HG02763 (cell line): ENCODE results near the gene MAPK6.
"Not testable (repeated sequence)": the region's sequence is repeated elsewhere in the genome, so short reads cannot be mapped to it uniquely, and the experiment has no call there.

Experiments
- ATAC-seq: cut with Tn5 transposase; IDR thresholded peaks from one replicate; pipeline ENCODE4 v1.9.1; 2021; ENCODE audit warnings: mild to moderate bottlenecking, moderate library complexity; ENCODE audit not compliant: unreplicated experiment

Gene MAPK6

DNA sequence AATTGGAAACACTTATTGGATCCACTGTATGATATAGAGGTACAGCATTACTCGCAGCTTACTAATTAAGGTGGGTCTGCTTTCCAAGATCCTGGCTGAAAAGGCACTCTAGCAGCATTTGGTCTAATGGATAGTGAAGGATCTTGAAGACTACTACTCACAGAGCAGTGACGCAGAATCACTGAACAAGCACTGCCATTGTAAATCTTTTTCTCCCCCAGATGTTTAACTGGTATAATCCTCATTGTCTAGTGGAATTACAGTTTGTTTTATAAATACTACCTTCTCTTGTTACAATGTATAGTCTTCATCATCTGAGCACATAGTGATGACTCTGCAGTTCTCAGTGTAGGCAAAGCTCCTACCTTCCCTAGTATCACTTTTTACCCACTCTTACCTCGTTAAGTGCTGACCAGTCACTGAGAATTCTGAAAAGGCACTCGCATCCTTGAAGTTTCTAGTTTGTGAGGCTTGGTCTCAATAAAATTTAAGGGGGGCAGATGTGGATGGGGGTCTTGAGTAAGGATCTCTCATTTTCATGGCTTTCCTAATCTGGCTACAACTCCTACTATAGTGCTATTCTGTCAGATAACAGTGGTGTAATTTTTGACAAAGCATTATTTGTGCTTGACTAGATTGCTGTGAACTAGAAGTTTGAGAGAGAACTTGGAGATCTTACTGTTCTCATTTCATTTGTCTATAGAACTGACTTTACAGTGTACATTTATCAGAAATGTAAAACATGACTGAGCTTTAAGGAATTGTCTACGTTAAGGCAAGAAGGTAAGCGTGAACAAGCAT, 23.2 kb downstream of the MAPK6 start:
- no peak for ATAC-seq

DNA sequence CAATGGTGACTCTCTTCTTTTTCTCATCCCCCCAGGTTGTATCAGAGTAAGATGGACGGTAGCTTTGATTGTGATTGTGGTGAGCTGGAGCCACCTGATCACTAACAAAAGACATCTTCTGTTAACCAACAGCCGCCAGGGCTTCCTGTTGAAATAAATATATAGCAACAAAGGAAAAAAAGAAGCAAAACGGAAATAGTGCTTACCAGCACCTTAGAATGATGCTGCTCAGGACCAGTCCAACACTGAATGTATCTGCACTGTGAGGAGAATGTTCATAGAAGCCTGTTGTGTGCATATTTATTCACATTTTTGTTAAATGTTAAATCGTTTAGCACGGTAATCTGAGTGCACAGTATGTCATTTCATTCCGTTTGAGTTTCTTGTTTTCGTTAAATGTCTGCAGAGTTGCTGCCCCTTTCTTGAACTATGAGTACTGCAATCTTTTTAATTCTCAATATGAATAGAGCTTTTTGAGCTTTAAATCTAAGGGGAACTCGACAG, 26.8 kb downstream of the MAPK6 start:
- not testable (repeated sequence) for ATAC-seq

DNA sequence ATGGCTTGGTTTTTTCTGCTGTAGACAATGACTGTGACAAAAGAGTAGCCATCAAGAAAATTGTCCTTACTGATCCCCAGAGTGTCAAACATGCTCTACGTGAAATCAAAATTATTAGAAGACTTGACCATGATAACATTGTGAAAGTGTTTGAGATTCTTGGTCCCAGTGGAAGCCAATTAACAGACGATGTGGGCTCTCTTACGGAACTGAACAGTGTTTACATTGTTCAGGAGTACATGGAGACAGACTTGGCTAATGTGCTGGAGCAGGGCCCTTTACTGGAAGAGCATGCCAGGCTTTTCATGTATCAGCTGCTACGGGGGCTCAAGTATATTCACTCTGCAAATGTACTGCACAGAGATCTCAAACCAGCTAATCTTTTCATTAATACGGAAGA, 27.5 kb downstream of the MAPK6 start:
- ATAC-seq, result not testable (repeated sequence)

DNA sequence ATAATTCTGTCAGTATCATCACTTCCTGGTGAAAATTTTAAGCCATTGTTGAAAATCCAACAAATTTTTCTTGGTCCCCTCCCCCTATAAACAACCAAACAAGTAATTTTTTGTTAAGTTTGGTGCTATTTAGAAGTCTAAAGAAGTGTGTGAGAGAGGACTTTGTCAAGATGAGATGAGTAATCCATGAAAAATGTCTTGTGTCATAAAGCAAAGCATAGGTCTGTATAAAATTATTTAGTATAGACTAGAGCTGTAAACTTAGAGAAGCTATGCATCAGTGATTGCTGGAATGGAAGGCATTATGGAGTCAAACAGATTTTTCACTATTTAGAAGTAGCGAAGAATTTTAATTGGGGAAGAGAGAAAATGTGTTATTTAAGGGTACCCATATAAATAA, 31.4 kb downstream of the MAPK6 start:
- ATAC-seq, result no peak

DNA sequence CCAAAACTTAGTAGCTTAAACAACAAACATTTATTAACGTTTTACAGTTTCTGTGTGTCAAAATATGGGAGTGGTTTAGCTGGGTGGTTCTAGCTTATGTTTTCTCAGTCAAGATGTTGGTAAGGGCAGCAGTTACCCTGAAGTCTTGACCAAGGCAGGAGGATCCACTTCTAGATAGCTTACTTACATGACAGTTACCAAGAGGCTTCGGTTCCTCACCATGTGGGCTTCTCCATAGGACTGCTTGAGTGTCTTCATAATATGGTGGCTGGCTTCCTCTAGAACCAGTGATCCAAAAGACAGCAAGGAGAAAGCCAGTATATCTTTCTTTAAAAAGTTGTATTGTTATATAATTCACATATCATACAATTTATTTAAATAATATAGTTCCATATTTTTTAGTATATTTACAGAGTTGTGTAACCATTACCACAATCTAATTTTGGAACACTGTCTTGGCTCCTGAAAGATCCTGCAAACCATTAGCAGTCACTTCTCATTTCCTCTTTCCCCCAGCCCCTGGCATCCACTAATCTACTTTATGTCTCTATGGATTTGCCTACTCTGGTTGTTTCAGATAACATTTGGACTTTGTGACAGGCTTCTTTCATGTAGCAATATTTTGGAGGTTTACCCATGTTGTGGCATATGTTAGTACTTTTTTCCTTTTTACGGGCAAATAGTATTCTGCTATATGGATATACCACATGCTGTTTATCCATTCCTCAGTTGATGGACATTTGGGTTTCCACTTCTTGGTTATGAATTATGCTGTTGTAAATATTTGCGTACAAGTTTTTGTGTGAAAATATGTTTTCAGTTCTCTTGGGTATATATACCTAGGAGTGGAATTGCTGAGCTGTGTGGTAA, 33.3 kb downstream of the MAPK6 start:
- ATAC-seq, result no peak

DNA sequence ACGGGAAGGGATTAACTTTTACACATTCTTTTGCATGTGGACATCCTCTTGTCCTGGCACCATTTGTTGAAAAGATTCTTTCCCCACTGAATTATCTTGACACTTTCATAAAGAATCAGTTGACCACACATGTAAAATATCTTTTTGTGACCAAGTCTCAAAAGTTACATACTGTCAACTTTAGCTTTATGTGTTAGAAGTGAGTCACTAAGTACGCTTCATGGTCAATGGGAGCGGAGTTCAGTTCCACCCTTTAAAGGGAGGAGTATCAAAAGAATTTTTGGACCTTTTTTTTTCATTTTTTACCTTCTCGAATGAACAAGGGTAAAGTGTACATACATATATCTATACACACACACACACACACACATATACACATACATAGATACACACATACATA, 35.4 kb downstream of the MAPK6 start:
- no peak for ATAC-seq

DNA sequence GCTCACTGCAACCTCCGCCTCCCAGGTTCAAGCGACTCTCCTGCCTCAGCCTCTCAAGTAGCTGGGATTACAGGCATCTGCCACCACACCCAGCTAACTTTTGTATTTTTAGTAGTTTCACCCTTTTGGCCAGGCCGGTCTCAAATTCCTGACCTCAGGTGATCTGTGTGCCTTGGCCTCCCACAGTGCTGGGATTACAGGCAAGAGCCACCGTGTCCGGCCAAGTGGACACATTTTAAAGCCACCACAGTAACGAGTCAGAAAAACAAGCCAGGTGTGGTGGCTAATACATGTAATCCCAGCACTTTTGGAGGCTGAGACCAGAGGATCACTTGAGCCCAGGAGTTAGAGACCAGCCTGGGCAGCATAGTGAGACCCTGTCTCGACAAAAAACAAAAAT, 35.8 kb downstream of the MAPK6 start:
- ATAC-seq, result not testable (repeated sequence)

DNA sequence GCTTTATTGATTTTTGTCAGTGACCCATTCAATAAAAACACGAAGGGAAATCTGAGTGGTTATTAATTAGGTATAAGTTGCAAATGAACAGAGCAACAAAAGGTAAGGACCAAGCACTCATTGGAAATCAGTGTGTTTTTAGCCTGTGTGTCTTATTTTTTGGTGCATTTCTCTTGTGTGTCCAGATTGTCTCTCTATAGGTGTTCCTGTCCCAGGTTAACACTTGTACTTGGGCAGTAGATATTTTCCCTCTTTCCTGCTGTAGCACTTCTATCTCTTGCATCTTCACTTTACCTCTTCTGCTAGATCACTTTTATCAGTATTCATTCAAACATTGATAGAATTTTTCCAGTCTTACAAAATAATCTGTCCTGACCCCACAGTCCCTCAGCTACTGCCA, 37.0 kb downstream of the MAPK6 start:
- ATAC-seq, result no peak

DNA sequence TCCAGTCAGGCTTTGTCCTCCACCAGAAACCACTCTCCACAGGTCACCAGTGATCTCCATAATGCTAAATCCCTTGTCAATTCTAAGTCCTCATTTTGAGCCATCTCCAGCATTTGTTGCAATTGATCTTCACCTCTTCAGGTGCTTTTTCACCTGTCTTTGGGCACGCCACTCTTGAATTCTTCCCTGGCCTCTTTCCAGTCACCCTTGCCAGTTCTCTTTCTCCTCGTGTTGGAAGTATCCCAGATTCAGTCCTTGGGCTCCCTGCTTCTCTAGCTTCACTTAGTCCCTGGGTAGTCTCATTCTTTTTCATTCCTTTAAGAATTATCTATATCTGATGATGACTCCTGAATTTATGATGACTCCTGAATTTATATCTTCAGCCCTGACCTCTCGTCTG, 37.5 kb downstream of the MAPK6 start:
- ATAC-seq, result no peak

DNA sequence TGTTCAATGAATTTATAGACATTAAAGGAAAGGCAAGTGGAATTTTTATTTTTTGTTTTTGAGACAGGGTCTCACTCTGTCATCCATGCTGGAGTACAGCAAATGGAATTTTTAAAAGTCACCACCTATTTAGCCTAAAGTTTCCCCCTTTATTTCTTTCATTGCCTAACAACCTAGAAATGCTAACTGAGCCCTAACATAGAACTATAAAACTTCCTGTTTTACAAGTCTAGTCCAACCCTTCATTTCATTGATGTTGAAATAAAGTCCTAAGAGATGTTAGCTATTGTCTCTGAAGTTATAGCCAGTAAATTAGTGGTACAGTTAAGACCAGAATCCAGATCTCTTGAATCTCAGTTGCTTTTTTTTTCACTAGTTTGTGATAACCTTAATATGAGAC, 39.0 kb downstream of the MAPK6 start:
- no peak for ATAC-seq

DNA sequence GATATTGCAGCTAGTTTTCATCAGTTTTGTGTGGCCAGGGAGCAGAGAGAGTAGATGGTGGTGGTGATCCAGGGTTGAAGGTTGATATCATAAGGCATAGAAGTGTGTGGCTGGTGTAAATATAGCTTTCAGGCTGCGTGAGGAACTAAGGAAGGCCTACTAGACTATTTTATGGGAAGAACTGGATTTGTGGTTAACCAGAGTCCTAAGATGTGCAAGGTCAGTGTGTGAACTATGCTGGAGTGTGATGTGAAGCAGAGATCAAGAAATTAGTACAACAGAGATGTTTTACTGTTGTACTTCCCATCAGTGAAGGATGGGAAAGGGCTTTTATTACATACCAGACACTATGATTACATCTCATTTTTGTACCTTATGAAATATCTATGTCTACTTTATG, 41.5 kb downstream of the MAPK6 start:
- no peak for ATAC-seq

DNA sequence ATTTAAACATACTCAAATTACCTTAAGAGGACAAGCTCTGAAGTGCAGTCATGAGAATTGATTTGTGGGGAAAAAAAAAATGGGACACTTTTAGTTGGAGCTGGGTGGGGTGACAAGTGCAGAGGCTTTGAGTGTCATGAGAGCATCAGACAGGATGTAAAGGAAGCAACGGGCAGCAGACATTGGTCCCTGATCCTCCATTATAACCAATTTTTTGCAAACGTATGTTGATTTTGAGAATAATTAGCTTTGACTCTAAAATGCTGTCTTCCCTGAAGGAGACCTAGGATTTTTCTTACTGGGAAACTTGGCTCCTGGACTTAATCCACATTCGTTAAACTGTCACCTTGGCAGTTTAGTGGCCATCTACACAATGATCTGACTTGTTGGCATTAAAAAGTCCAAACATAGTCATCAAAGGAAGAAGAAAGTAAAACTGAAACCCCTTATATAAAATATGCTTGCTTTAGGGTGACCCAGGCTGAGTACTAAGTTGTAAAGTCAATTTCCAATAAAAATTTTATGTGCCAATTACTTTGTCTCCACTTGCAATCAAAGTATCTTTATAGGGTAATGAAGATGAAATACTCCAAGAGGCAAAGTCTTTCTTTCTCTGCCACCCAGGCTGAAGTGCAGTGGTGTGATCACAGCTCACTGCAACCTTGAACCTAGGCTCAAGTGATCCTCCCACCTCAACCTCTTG, 48.0 kb downstream of the MAPK6 start:
- ATAC-seq, result no peak

DNA sequence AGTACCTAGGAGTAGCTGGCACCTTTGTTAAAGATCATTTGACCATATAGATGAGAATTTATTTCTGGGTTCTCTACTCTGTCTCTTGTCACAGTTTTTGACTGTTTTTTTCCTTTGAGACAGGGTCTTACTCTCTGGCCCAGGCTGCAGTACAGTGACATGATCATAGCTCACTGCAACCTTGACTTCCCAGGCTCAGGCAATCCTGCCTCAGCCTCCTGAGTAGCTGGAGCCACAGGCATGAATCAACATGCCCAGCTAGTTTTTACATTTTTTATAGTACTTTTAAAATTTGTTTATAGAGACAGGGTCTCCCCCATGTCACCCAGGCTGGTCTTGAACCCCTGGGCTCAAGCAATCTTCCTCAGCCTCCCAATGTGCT, 48.5 kb downstream of the MAPK6 start:
- no peak for ATAC-seq

DNA sequence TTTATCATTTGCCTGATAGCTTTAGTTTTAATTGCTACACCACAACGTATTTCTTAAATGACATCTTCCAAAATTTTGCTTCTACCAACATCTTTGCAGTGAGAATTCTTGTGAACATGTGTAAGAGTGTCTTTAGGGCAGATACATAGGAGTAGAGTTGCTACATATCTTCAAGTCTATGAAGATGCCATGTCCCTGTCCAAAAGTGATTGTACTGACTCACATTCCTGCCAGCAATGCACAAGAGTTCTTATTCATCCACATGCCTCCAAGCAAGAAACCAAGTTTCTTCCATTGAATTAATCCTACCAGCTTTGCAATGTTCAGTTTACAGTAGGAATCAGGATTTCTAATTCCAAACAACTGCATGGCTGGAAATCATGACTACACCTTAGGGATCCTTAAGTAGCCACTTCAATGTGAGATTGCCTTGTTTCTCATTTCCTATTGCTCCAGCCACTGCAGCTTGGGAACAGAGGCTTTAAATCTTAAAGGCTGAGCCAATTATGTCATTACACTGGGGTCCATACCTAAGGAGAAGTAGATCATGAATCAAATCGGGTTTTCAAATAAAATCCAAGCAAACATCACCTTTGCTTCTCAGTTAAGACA, 49.1 kb downstream of the MAPK6 start:
- no peak for ATAC-seq

DNA sequence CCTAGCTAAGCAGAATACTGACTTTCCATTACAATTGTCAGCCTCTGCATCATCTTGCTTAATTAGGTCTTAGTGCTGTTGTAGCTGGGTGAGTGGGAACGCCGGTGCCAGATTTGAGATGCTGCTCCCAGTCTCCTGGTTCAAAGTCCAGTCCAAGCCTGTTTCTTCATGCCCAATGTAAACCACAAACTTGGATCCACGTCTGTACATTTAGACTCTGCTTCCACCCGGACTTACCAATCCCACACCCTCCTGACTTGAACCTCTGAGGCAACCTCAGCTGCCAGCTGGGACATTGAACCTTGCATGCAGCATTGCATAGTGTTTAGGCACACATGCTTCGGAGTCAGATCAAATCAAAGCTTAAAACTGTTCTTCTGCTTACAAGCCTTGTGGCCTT, 50.5 kb downstream of the MAPK6 start:
- ATAC-seq, result no peak

DNA sequence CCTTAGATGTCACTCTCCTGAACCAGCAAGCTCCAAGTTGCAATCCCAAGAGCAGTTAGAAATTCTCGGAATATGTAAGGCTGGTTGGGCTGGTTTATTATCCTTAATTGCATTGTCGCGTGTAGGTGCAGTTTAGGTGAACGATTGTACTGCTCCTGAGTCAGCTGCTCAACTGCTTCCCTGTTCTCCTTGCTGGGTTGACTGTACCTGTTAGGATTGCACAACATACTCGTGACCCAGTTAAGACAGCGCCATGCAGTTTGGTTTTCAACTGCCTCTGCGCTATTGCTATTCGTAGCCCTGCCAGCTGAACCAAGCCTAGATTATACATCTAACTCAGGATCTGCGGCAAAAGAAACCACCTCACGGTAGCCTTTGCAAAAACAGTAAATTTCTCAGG, 52.6 kb downstream of the MAPK6 start:
- no peak for ATAC-seq

DNA sequence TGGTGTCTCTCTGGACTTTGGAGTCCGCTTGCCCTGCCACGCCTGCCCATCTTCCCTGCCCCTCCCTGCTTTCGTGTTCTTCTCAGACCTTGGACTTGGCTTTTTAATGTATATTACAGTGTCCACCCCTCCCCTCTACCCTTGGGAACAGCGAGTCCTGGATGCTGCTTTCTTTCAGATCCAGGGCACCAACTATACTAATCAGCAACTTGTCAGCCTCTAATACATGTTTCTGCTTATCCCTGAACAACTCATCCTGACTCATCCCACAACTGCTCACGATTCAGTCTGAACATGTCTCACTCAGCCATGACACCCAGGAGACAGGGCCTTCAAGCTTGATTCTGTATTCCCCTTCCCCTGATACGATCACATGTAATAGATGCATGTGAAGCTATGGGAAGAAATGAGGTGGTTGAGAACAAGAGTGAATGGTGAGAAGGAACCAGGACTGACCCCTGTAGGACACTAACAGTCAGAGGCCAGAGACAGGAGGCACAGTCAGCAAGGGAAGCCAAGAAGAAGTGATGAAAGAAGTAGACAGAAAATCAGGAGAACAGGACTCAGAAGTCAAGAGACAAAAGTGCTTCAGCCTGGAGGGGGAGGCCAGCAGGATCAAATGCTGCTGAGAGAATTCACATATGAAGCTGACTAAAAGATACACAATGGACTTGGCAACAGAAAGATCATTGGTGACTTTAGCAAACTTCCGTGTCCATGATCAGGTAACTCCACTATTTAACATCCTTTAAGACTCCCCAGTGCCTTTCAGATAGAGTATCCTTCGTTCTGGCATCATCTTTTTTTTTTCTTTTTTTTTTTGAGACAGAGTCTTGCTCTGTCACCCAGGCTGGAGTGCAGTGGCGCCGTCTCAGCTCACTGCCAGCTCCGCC, 58.1 kb downstream of the MAPK6 start:
- ATAC-seq, result no peak

DNA sequence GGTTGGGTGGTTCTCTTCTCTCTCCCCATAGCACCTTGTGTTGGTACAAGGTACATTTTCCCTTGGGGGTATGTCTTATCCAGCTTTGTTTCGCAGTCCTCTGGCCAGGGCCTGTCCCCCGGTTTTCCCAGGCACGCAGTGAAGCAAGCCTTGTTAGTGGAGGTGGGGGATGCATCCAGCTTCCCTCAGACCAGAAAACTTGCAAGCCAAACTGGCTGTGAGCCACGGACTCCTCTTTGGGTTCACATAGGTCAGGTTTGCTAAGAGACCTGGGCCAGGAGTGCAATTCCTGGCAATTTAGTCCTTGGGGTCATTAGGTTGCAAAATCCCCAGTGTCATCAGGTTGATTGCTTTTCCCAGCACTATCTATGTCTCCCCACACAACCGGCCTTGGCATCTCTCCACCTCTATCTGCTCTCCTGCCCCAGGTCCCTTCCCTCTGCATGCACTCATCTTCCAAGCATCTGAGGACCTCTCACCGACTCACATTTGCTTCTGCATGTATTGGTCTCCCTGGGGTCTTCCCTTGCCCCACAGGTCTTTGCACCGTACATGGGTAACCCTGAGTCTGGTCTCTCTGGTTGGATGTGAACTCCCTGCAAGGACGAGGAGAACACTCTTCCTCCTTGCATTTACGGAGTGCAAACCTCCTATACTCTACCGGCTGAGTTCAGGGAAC, 59.3 kb downstream of the MAPK6 start:
- ATAC-seq, result no peak

DNA sequence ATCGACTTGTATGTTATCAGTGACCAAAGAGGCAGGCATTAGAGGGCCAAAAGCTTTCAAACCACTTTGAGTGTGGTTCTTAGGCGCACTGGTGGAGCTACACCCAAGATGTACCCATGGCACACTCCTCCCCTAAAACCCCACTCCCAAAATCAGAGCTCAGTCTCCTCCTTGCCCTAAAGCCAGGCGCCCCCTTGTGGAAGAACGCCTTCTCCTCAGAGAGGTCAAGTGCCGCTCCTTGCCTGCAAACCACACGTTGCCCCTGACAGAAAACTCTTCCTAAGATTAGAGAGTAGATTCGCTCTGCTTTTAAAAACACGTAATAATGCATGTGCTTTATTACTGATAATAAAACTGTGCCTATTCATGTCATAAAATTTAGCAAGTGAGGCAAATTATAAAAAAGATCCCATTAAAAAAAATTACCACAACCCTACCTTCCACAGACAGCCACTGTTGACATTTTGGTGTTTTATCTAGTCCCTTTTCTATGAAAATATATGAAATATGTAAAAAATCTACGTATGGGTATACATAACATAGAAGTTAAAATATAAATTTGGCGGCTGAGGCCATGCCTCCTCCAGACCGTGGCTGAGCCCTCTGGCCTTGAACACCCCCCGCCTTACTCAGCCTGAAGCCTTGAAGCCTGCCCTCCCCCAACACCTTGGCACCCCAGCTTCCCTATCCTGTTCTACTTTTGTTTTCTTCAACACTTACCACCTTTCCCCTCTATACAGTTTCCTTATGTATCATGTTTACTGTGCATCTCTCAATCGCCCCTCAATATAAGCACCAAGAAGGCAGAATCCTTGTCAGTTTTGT, 60.1 kb downstream of the MAPK6 start:
- no peak for ATAC-seq
